ENCODE results near the gene RBM15. TPM values are rescaled to one million over a fixed set of nuclear protein-coding genes. Genes with fewer than 3 reads are reported as not detected.
A peak's percentile ranks its signal among the peaks of the same experiment; 100 is the strongest.

RBM15 gene
- total and polyA plus RNA-seq, 2 donors (not counting 1 experiment from before 2014, with no cell fraction given), result 8.4 to 25.9 TPM

DNA sequence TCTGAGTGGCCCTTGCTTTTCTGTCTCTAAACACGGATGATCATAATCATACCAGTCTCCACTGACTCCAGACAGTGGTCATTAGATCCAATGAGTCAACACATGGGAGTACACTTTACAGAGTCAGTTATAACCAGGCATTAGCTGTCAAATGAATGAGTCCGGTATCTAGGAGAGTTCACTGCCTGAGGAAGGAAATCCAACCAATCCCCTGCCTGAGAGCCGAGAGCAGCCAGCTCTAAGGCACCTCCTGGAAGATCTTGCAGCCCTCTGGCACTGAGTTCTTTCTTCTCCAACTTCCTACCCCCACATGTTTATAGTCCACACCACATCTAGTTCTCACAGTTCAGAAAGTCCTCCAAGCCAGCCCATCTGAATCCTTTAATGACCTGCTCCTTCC, 29.4 kb upstream of the RBM15 start:
- no peaks in the 10 kb centered on the region for H3K36me3 ChIP-seq (ENCODE audit: control insufficient read depth, insufficient read depth, low read length)
- H3K9me3 ChIP-seq (ENCODE audit: control insufficient read depth, insufficient read depth, low read depth, low read length), result no peaks in the 10 kb centered on the region
- no peak overlapping the region for H3K9ac ChIP-seq (ENCODE audit: insufficient read depth, low read length)
- no peaks in the 10 kb centered on the region for H3K27me3 ChIP-seq (ENCODE audit: control insufficient read depth, insufficient read depth, low read length)
- peaks cover 15% of the 10 kb centered on the region for H3K4me1 ChIP-seq (ENCODE audit: control insufficient read depth, extremely low read depth, insufficient read depth, low read length)
- peak; percentile 38 to 93 for DNase-seq (ENCODE audit: low read depth in 2 of 2)
- H3K4me2 ChIP-seq (ENCODE audit: extremely low read depth, insufficient read depth, low read length), result no peak overlapping the region
- no peak overlapping the region for H3K27ac ChIP-seq (ENCODE audit: insufficient read depth, low read length)
- no peak overlapping the region for H3K4me3 ChIP-seq (replicated peaks in 1 of 4; ENCODE audit: control extremely low read depth in 1 of 4, insufficient read depth in 1 of 4, low read depth in 3 of 4, low read length in 4 of 4)
- H3K79me2 ChIP-seq (ENCODE audit: control insufficient read depth, insufficient read depth, low read length), result no peaks in the 10 kb centered on the region
- H2AFZ ChIP-seq (ENCODE audit: low read length), result no peak overlapping the region
- no peaks in the 10 kb centered on the region for H4K20me1 ChIP-seq (ENCODE audit: control insufficient read depth, extremely low read depth, insufficient read depth, low read length)
- TF ChIP-seq, protein P1, sequence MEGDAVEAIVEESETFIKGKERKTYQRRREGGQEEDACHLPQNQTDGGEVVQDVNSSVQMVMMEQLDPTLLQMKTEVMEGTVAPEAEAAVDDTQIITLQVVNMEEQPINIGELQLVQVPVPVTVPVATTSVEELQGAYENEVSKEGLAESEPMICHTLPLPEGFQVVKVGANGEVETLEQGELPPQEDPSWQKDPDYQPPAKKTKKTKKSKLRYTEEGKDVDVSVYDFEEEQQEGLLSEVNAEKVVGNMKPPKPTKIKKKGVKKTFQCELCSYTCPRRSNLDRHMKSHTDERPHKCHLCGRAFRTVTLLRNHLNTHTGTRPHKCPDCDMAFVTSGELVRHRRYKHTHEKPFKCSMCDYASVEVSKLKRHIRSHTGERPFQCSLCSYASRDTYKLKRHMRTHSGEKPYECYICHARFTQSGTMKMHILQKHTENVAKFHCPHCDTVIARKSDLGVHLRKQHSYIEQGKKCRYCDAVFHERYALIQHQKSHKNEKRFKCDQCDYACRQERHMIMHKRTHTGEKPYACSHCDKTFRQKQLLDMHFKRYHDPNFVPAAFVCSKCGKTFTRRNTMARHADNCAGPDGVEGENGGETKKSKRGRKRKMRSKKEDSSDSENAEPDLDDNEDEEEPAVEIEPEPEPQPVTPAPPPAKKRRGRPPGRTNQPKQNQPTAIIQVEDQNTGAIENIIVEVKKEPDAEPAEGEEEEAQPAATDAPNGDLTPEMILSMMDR (conservative IDR thresholded peaks at IDR 0.05 in 1 of 2, IDR thresholded peaks at IDR 0.05 in 1 of 2; ENCODE audit: low read depth in 1 of 2, low read length in 2 of 2), result peak in 1 of 2 donors; percentile 6
- TF ChIP-seq EZH2 (IDR thresholded peaks at IDR 0.05; ENCODE audit: low read length, missing control alignments), result no peak

DNA sequence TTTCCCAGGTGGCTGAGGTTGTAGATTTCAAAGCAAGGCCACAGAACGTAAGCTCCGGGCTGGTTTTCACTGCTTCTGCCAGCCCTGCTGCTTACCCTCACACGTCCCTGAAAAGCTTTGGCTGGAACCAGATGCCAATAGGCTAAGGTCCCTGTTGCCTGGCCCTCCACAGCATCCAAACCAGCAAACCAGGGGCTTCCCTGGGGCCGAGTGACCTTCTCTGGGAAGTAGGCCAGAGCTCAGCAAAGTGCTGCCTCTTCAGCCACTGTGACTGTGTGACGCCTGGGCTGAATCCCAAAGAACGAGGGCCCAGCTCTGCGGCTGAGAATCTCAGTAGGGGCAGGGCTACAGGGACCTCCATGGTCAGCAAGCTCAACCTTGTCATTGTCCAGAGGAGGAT, 28.9 kb upstream of the RBM15 start:
- H3K27me3 ChIP-seq (ENCODE audit: control insufficient read depth, insufficient read depth, low read length), result no peaks in the 10 kb centered on the region
- H3K4me2 ChIP-seq (ENCODE audit: extremely low read depth, insufficient read depth, low read length), result no peak overlapping the region
- H3K4me3 ChIP-seq (replicated peaks in 1 of 4; ENCODE audit: control extremely low read depth in 1 of 4, insufficient read depth in 1 of 4, low read depth in 3 of 4, low read length in 4 of 4), result no peak overlapping the region
- DNase-seq (ENCODE audit: low read depth in 2 of 2), result peak in 1 of 2 donors; percentile 11
- no peaks in the 10 kb centered on the region for H3K79me2 ChIP-seq (ENCODE audit: control insufficient read depth, insufficient read depth, low read length)
- H3K9me3 ChIP-seq (ENCODE audit: control insufficient read depth, insufficient read depth, low read depth, low read length), result no peaks in the 10 kb centered on the region
- no peak overlapping the region for H2AFZ ChIP-seq (ENCODE audit: low read length)
- H3K27ac ChIP-seq (ENCODE audit: insufficient read depth, low read length), result no peak overlapping the region
- no peak overlapping the region for H3K9ac ChIP-seq (ENCODE audit: insufficient read depth, low read length)
- no peaks in the 10 kb centered on the region for H3K36me3 ChIP-seq (ENCODE audit: control insufficient read depth, insufficient read depth, low read length)
- H4K20me1 ChIP-seq (ENCODE audit: control insufficient read depth, extremely low read depth, insufficient read depth, low read length), result no peaks in the 10 kb centered on the region
- peaks cover 15% of the 10 kb centered on the region for H3K4me1 ChIP-seq (ENCODE audit: control insufficient read depth, extremely low read depth, insufficient read depth, low read length)
- TF ChIP-seq, protein P1 (conservative IDR thresholded peaks at IDR 0.05 in 1 of 2, IDR thresholded peaks at IDR 0.05 in 1 of 2; ENCODE audit: low read depth in 1 of 2, low read length in 2 of 2), result no peak
- no peak for TF ChIP-seq EZH2 (IDR thresholded peaks at IDR 0.05; ENCODE audit: low read length, missing control alignments)

DNA sequence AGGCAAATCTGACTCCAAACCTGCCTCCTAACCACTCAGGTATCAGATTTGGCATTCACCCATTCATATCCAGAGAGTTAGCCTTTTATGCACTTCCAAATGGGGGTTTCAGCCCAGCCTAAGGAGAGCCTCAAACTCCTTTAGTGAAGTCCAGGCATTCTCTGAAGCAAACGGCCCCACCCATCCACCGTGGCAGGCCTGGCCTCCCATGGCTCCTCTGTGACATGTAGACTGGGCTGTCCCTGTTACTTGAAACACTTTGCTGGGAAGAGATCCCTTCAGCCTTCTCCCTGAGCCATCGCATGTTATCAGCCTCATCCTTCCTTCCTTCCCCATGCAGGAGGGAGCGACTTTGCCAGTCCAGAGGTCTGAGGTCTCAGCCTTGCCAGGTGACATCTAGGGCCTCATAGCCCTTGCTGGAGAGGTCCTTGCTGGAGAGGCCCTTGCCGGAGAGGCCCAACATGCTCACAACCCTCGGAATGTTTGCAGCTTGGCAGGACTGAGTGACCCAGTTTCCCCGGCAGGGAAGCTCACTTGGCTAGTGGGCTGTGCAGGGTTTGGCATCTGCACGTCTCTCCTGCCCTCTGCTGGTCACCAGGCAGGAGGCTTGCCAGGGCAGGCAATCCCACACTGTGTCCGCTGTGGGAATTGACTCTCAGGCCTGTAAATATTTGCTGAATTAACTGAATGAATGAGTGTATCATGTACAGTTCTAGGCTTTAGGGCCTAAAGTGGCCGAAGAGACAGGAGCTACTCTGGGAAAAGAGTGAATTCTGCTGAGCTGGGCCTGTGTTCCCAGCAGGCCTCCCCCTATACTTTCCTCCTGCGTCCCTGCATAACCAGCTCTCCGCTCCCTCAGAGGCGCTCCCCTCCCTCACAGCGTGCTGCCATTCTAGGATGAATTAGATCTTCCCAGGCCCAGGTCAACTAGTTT, 26.7 kb upstream of the RBM15 start:
- Histone ChIP-seq H3K79me2 (ENCODE audit: control insufficient read depth, insufficient read depth, low read length) (no peaks in the 10 kb centered on the region), H3K9ac (ENCODE audit: insufficient read depth, low read length) (no peak overlapping the region), H3K27ac (ENCODE audit: insufficient read depth, low read length) (no peak overlapping the region), H3K36me3 (ENCODE audit: control insufficient read depth, insufficient read depth, low read length) (no peaks in the 10 kb centered on the region), H2AFZ (ENCODE audit: low read length) (no peak overlapping the region), H4K20me1 (ENCODE audit: control insufficient read depth, extremely low read depth, insufficient read depth, low read length) (no peaks in the 10 kb centered on the region), H3K27me3 (ENCODE audit: control insufficient read depth, insufficient read depth, low read length) (no peaks in the 10 kb centered on the region), H3K4me3 (replicated peaks in 1 of 4; ENCODE audit: control extremely low read depth in 1 of 4, insufficient read depth in 1 of 4, low read depth in 3 of 4, low read length in 4 of 4) (no peak overlapping the region), H3K9me3 (ENCODE audit: control insufficient read depth, insufficient read depth, low read depth, low read length) (no peaks in the 10 kb centered on the region), H3K4me2 (ENCODE audit: extremely low read depth, insufficient read depth, low read length) (no peak overlapping the region), H3K4me1 (ENCODE audit: control insufficient read depth, extremely low read depth, insufficient read depth, low read length) (peaks cover 15% of the 10 kb centered on the region)
- peak; percentile 67 to 77 for DNase-seq (ENCODE audit: low read depth in 2 of 2)
- TF ChIP-seq, protein P1 (conservative IDR thresholded peaks at IDR 0.05 in 1 of 2, IDR thresholded peaks at IDR 0.05 in 1 of 2; ENCODE audit: low read depth in 1 of 2, low read length in 2 of 2), result peak; percentile 98
- TF ChIP-seq EZH2 (IDR thresholded peaks at IDR 0.05; ENCODE audit: low read length, missing control alignments), result no peak

All from fibroblast of lung (primary cell).